HS-5 (cell line): Measurements from ENCODE around the gene MELK.

Source experiments
- DNase-seq: peaks from one replicate; pipeline ENCODE4 v3.0.0-alpha.2; 2012; ENCODE audit warnings: low read depth

The MELK gene

DNA sequence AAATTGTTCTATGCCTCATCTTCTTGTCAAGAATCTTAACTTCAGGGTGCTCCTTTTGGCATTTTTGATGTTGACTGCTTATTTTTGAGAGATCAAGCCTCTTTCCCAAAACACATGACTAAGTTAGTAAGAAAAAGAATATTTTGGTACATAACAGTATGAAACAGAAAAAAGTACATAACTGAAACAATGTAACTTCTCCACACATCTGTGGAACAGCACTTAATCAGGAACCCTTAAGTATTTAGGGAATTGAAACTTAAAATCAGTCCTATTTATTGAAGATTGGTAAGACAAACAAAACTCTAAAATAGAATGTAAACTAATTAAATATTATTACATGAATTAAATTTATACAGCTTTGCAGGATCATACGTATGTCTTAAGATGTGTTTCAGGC, 103.4 kb downstream of the MELK start:
- DNase-seq = no peak

DNA sequence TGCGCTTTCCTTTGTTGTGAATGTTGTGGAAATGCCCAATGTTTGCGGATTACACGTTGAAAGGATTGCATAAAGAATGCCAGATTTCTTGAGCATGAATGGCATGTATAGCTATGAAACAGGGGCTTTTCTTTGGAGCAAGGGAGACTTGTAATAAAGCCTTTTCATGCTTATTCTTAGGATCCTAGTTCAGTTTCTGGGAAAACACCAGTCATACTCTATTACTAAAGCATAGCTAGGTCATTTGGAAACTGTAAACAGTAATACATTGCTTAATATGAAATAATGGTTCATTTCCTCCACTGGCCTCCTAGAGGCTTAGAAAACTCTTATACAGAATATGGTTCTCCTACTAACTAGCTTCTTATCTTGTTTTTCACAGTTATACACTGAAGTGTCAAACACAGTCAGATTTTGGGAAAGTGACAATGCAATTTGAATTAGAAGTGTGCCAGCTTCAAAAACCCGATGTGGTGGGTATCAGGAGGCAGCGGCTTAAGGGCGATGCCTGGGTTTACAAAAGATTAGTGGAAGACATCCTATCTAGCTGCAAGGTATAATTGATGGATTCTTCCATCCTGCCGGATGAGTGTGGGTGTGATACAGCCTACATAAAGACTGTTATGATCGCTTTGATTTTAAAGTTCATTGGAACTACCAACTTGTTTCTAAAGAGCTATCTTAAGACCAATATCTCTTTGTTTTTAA, 104.2 kb downstream of the MELK start:
- no peak for DNase-seq

DNA sequence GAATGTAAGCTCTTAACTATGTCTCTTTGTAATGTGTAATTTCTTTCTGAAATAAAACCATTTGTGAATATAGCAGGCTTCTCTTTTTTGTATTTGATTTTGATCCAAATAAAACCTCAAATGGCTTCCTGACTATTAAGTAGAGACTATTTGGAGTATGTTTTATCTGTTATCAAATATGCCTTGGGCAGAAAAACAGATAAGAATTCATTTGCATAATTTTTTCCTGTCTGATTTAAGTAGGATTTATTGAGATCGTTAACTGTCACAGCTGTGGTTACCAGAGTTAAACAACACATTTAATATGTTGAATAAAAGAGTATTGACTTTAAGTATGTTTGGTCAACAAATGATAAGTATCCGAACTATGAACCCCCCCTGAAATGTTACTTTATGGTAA, 104.9 kb downstream of the MELK start:
- no peak for DNase-seq

DNA sequence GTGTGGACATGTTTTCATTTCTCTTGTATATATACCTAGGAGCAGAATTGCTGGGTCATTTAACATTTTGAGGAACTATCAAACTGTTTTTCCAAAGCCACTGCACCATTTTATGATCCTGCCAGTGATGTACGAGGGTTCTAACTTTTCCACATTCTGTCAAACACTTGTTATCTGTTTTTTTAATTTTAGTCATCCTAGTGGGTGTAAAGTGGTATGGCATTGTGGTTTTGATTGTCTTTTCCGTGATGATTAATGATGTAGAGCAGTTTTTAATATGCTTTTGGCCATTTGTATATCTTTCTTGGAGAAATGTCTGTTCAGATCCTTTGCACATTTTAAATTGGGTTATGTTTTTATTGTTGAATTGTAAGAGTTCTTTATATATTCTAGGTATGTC, 107.0 kb downstream of the MELK start:
- no peak for DNase-seq

DNA sequence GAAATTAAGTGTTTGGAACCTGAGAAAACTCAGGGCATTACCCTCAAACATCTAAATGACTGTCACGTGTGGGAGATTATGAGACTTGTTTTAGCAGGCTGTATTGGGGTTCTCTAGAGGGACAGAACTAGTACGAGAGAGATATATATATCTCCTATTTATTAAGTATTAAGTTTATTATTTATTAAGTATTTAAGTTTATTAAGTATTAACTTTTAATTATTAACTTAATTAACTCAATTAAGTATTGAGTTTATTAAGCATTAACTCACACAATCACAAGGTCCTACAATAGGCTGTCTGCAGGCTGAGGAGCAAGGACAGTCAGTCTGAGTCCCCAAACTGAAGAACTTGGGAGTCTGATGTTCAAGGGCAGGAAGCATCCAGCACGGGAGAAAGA, 113.8 kb downstream of the MELK start:
- DNase-seq = no peak

DNA sequence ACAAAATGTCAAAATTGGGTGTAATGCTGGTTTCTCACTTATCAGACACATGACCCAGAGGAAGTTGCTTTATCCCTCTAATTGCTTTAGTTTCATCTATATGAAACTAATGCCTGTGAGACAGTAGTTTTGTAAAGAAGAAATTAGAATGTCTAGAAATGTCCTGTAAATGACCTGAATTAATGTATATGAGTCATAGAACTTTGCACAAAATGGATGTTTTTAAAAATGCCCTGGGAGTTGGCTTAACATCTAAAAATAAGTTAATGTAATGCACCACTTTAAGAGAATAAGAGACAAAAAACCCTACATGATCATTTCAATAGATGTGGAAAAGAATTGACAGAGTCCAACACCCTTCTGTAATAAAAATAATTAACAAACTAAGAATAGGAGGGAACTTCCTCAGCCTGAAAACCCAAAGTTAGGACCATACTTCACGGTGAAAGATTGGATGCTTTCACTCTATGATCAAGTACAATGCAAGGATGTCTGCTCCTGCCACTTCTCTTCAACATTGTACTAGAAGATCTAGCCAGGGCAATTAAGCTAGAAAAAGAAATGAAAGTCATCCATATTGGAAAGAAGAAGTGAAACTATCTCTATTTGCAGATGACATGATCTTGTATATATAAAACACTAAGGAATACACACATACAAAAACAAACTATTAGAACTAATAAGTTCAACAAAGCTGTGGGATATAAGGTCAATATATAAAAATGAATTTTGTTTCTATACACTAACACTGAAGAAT, 117.9 kb downstream of the MELK start:
- no peak for DNase-seq

DNA sequence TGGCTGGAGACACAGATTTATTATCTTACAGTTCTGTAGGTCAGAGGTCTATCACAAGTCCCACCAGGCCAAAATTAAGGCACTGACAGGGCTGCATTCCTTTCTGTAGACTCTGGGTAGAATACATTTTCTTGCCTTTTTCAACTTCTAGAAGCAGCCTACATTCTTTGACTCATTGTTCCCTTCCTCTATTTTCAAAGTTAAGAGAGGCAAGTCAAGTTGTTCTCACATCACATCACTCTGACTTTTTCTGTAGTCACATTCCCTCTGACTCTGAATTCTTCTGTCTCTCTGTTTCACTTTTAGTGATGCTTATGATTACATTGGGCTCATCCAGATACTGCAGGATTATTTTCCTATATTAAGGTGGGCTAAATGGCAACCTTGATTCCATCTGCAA, 119.0 kb downstream of the MELK start:
- DNase-seq = no peak

DNA sequence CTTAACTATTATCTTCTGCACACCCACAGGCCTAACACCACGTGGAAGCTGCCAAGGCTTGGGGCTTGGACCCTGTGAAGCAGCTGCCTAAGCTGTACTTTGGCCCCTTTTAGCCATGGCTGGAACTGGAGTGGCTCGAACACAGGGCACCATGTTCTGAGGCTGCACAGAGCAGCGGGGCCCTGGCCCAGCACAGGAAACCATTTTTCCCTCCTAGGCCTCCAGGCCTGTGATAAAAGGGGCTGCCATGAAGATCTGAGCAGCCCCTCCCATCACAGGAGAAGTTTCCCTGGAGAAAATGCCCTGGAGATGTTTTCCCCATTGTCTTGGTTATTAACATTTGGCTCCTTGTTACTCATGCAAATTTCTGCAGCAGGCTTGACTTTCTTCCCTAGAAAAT, 126.3 kb downstream of the MELK start:
- no peak for DNase-seq

DNA sequence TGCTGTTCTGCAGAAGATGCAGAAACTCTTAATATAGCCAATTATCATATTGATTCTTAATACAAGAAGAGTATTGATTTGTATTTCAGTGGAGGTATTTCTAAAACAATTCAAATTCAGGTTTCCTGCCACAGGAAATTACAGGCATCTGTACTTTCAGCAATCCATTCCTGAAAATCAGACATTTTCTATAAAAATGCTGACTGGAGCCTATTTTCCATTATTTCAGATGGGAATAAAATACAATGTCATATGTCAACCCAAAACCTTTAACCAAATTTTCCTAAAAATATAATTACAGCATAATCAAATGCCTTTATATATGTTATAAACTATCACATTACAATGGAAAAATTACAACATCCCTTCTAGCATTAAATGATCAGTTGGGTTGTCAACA, 131.5 kb downstream of the MELK start:
- DNase-seq = no peak

DNA sequence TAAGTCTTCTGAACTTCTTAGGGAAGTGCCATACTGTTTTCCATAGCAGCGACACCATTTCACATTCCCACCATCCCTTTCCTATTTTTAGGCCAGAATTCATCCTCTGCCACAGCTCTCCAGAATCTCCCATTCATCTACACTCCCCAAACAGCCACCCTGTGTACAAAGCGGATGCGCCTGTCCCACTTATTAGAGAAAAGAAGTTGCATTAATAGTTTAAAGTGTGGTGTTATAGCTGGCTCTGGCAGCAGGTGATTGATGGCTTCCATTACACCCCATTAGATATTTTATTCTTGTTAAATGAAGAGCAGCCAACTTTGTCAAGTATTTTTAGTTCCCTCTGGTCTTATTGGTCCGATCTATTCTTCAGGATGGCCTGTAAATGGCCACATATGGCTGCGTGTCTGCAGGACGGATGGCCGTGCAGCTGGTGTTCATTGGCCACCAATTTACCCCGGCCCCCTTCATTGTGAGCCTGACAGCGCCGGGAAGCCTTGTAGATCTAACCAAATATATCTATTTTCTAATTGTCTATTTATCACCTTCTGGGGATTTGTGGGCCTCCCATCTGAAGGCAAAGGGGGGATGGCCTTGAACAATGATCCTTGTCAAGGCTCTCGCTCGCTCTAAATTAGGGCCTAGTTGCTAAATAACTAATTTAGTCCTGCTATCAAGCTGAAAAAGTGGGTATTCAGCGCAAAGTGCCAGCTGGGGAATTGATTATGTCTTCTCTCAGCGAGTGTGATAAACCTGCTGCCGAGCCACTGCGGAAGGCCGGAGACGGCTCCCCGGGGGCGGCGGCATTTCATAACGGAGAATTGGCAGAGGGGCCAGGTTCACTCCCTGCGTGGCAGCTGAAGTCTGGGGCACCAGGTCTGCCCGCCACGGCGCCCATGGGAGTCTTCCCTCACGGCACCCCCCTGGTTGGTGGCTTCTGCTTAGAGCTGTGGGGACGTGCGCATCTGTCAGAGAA, 141.1 kb downstream of the MELK start:
- no peak for DNase-seq

DNA sequence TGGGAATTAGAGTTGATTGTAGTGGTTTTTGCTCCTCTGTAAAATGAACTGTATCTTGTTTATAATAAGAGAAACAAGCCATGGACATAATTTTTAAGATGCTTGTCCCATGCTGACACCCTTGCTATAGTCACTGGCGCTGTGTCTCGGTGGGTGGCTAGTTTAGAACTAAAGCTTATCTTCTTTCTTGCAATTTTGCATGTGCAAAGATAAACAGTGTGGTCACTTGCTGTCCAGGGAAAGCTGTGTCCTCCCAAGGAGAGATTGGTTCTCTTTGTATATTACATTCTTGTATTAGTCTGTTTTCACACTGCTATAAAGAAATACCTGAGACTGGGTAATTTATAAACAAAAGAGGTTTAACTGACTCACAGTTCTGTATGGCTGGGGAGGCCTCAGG, 143.8 kb downstream of the MELK start:
- no peak for DNase-seq

DNA sequence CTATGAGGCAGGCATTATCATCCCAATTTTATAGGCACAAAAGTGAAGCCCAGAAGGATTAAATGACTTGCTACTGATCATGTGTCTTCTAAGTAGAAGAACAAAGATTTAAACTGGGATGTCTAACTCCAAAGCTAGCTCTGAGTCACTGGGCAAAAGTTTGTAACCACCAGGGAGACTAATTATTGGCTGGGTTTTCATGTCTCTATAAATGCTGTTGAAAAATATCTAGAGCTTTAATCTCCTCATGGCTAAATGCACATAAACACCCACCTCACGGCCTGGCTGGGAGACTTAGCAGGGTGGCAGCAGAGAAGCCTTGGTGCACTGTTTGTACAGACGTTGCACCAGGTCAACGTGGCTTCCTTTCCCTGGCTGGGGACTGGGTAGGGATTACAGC, 144.6 kb downstream of the MELK start:
- no peak for DNase-seq

DNA sequence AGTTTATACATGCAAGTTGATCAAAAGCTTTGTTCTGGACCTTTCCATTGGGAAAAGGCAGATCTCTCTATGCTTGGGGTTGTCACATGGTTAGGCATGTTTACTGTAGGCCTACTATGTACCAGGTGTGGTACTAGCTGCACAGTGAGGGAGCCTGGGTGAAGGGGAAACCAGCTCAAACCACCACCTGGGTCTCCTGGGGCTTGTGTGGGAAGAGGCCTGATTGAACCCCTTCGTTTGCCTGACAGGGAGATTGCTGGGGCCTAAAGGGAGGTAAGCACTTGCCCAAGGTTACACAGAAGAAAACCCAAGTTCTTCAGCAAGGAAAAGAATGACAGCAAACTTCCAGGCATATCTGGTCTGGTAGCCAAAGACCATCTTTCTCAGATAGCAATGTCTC, 145.9 kb downstream of the MELK start:
- no peak for DNase-seq

DNA sequence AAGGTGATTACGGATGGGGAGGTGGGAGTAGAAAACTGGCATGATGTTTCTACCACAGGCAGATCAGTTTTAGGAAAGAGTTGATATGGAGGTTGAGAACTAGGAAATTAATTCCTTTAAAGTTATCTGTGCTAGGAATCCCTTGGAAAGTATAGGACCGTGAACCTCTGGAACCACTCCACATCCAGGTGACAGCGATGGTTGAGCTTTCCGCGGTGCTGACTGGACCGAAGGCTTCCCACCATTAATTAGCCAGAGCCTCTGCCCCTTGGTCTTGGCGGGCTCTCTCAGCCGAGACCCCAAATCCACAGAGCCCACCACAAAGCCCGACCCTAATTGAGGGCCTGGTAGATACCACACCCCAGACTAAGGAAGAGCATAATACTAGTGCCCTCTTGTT, 147.3 kb downstream of the MELK start:
- DNase-seq = no peak

DNA sequence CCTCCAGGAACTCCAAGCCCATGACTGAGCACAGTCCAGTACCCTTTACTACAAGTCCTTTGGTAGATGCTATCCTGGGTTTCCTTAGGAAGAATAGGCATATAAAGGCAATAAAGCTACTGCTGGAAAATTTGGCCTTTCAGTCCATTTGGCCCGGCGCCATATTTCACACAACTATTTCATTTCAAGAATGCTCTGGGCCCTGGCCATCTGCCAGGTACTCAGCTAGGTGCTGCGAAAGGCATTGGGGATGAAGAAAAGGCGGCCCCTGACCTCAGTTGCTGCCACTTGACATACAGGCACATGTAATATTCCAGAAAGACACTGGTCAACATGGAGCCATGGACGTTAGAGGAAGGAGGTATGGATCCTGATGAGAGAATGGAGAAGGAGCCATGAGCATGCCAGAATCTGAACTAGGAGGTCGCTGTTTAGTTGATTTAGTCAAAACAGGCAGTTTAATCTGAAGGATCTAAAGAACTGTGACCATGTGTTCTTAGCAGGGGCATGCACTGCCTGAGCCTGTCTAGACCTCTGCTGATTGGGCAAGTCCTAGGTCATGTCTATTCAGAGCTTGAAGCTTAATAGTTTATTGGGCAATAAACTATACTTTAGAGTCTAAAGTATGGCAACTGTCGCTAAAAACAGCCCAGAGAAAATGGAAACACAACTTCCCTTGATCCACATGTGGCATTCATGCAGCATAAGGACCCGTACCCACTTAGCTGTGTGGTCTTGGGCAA, 149.3 kb downstream of the MELK start:
- no peak for DNase-seq

DNA sequence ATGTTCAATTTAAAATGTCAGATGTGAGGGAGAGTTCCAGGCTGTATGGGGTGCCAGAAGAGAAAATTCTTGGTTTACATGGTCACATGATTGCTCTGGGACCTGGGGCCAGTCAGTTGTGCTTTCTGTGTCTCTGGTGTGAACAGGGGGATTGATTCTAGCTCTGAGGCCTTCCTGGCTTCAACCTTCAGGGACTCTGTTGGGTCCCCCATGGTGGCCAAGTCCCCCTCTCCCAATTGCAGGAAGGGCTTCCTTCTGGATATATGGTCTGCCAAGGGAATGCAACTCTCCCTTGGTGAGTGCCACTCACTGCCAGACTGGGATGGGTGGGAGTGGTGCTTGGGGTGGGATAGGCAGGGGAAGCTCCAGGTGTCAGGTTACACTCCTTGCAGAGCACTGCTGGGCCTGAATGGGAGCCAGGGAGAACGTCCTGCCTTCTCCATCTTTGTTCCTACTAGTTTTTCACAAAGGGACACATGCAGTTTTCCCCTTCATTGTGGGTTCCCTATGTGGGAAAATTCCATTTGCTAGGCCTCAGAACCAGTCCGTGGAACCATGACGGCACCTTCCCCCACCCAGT, 153.2 kb downstream of the MELK start:
- no peak for DNase-seq
